Activated T-helper 1 cell treated with anti-CD3 and anti-CD28 coated beads, Interleukin-2, amount 50 U/mL, for 16 hours (primary cell): ENCODE data around the gene SPAG8.

Experiments
- DNase-seq, 2 donors: peaks; one replicate each; pipeline ENCODE4 v3.0.0-alpha.2; 2020; ENCODE audit warnings: low read depth in 1 of 2, low spot score in 1 of 2

The SPAG8 gene

GRCh38 chr9:35812025-35812602 is at the start of gene SPAG8:
SPAG8 (minus strand) TSS chr9:35812262; CDS start chr9:35812147, 115 bp downstream.
- peak; percentile 89 to 91 for DNase-seq

GRCh38 chr9:35861161-35861897 is 49.3 kb upstream of the SPAG8 start:
- DNase-seq: no peak

- DNase-seq: no peak
Measured at GRCh38 chr9:35859990-35860339, 47.9 kb upstream of the SPAG8 start.

GRCh38 chr9:35859310-35859989 is 47.4 kb upstream of the SPAG8 start:
- DNase-seq: no peak

GRCh38 chr9:35858458-35858857 is 46.4 kb upstream of the SPAG8 start:
- no peak for DNase-seq

- no peak for DNase-seq
Measured at GRCh38 chr9:35856882-35857281, 44.8 kb upstream of the SPAG8 start.

GRCh38 chr9:35856206-35856605 is 44.1 kb upstream of the SPAG8 start:
- DNase-seq: no peak

GRCh38 chr9:35854091-35854762 is 42.2 kb upstream of the SPAG8 start:
- DNase-seq: no peak

- DNase-seq: no peak
Measured at GRCh38 chr9:35852876-35853865, 41.1 kb upstream of the SPAG8 start.

GRCh38 chr9:35852267-35852815 is 40.3 kb upstream of the SPAG8 start:
- no peak for DNase-seq

- DNase-seq: no peak
Measured at GRCh38 chr9:35847792-35848572, 35.9 kb upstream of the SPAG8 start.

GRCh38 chr9:35845824-35846771 is 34.0 kb upstream of the SPAG8 start:
- DNase-seq: no peak

GRCh38 chr9:35844628-35845270 is 32.7 kb upstream of the SPAG8 start:
- DNase-seq: no peak

- no peak for DNase-seq
Measured at GRCh38 chr9:35842795-35843194, 30.7 kb upstream of the SPAG8 start.

- DNase-seq: no peak
Measured at GRCh38 chr9:35842020-35842745, 30.1 kb upstream of the SPAG8 start.

- no peak for DNase-seq
Measured at GRCh38 chr9:35841645-35841900, 29.5 kb upstream of the SPAG8 start.

- DNase-seq: no peak
Measured at GRCh38 chr9:35840881-35841644, 29.0 kb upstream of the SPAG8 start.
